ENCODE data around the gene LHFPL4. TPM values are rescaled to one million over a fixed set of nuclear protein-coding genes. Genes with fewer than 3 reads are reported as not detected.

The LHFPL4 gene
- total RNA-seq, 1 donor from 2014 or later: not detected

GRCh38 chr3:9536212-9536611 is 17.4 kb downstream of the LHFPL4 start:
- DNase-seq (no peak), ATAC-seq (ENCODE audit: low read depth) (no peak)
- Mint-ChIP-seq H3K4me3 (no peak overlapping the region), H3K9me3 (no peaks in the 10 kb centered on the region), H3K36me3 (ENCODE audit: low read depth) (no peaks in the 10 kb centered on the region), H3K27me3 (peaks cover 2% of the 10 kb centered on the region), H3K4me1 (no peaks in the 10 kb centered on the region), H3K27ac (no peak overlapping the region)
- POLR2A ChIA-PET: no interaction called here
- CTCF ChIA-PET: no interaction called here
- TF ChIP-seq, protein P1, sequence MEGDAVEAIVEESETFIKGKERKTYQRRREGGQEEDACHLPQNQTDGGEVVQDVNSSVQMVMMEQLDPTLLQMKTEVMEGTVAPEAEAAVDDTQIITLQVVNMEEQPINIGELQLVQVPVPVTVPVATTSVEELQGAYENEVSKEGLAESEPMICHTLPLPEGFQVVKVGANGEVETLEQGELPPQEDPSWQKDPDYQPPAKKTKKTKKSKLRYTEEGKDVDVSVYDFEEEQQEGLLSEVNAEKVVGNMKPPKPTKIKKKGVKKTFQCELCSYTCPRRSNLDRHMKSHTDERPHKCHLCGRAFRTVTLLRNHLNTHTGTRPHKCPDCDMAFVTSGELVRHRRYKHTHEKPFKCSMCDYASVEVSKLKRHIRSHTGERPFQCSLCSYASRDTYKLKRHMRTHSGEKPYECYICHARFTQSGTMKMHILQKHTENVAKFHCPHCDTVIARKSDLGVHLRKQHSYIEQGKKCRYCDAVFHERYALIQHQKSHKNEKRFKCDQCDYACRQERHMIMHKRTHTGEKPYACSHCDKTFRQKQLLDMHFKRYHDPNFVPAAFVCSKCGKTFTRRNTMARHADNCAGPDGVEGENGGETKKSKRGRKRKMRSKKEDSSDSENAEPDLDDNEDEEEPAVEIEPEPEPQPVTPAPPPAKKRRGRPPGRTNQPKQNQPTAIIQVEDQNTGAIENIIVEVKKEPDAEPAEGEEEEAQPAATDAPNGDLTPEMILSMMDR (IDR thresholded peaks at IDR 0.05): no peak
- intact Hi-C loops (cut with micrococcal nuclease): no loop called here

GRCh38 chr3:9534429-9534828 is 19.2 kb downstream of the LHFPL4 start:
- CTCF ChIA-PET: interaction anchor here (1.0 kb wide), 1 partner anchor 31 kb away, joined by 3 read pairs; no protein-coding TSS in a partner anchor
- no peaks in the 10 kb centered on the region for H3K36me3 Mint-ChIP-seq (ENCODE audit: low read depth)
- no peak for ATAC-seq (ENCODE audit: low read depth)
- no peaks in the 10 kb centered on the region for H3K9me3 Mint-ChIP-seq
- H3K27ac Mint-ChIP-seq: no peak overlapping the region
- peaks cover 1% of the 10 kb centered on the region for H3K27me3 Mint-ChIP-seq
- TF ChIP-seq, protein P1 (IDR thresholded peaks at IDR 0.05): no peak
- no peaks in the 10 kb centered on the region for H3K4me1 Mint-ChIP-seq
- H3K4me3 Mint-ChIP-seq: no peak overlapping the region
- POLR2A ChIA-PET: no interaction called here
- intact Hi-C loops (cut with micrococcal nuclease): no loop called here
- no peak for DNase-seq

- ChIA-PET POLR2A (no interaction called here), CTCF (no interaction called here)
- H3K9me3 Mint-ChIP-seq: no peaks in the 10 kb centered on the region
- no peaks in the 10 kb centered on the region for H3K36me3 Mint-ChIP-seq (ENCODE audit: low read depth)
- DNase-seq: no peak
- ATAC-seq (ENCODE audit: low read depth): no peak
- H3K27ac Mint-ChIP-seq: no peak overlapping the region
- H3K4me1 Mint-ChIP-seq: no peaks in the 10 kb centered on the region
- H3K4me3 Mint-ChIP-seq: no peak overlapping the region
- TF ChIP-seq, protein P1 (IDR thresholded peaks at IDR 0.05): no peak
- H3K27me3 Mint-ChIP-seq: peaks cover 33% of the 10 kb centered on the region
- intact Hi-C loops (cut with micrococcal nuclease): no loop called here
Observed at GRCh38 chr3:9525078-9525477, 28.5 kb downstream of the LHFPL4 start.

DNA sequence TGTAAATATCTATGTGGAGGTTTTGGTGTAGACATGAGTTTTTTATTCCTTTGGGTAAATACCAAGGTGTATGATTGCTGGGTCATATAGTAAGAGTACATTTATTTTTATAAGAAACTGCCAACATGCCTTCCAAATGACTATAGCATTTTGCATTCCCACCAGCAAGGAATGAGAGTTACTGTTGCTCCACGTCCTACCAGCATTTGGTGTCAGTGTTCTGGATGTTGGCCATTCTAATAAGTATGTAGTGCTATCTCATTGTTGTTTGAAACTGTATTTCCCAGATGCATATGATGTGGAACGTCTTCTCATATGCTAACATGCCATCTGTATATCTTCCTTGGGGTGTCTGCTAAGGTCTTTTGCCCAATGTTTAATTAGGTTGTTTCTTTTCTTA is 38.7 kb downstream of the LHFPL4 start:
- CTCF ChIA-PET: interaction anchor here (1.0 kb wide), 1 partner anchor 11 kb away, joined by 3 read pairs; no protein-coding TSS in a partner anchor
- H3K4me1 Mint-ChIP-seq: no peaks in the 10 kb centered on the region
- no peaks in the 10 kb centered on the region for H3K36me3 Mint-ChIP-seq (ENCODE audit: low read depth)
- POLR2A ChIA-PET: no interaction called here
- peaks cover 16% of the 10 kb centered on the region for H3K27me3 Mint-ChIP-seq
- DNase-seq (no peak), ATAC-seq (ENCODE audit: low read depth) (no peak)
- H3K9me3 Mint-ChIP-seq: no peaks in the 10 kb centered on the region
- H3K4me3 Mint-ChIP-seq: no peak overlapping the region
- H3K27ac Mint-ChIP-seq: no peak overlapping the region
- TF ChIP-seq, protein P1 (IDR thresholded peaks at IDR 0.05): no peak
- intact Hi-C loops (cut with micrococcal nuclease): no loop called here

DNA sequence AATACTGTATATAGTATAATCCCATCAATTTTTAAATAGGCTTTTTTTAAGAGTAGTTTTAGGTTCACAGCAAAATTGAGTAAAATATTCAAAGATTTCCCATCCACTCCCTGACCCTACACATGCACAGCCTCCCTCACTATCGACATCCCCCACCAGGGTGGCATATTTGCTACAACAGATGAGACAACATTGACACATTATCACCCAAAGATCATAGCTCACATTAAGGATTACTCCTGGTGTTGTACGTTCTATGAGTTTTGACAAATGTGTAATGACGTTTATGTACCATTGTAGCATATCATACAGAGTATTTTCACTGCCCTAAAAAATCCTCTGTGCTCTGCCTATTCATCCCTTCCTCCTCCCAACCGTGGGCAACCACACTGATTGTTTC is 39.3 kb downstream of the LHFPL4 start:
- no peak overlapping the region for H3K4me3 Mint-ChIP-seq
- peaks cover 19% of the 10 kb centered on the region for H3K27me3 Mint-ChIP-seq
- no peaks in the 10 kb centered on the region for H3K9me3 Mint-ChIP-seq
- H3K4me1 Mint-ChIP-seq: no peaks in the 10 kb centered on the region
- H3K27ac Mint-ChIP-seq: no peak overlapping the region
- H3K36me3 Mint-ChIP-seq (ENCODE audit: low read depth): no peaks in the 10 kb centered on the region
- TF ChIP-seq, protein P1 (IDR thresholded peaks at IDR 0.05): no peak
- POLR2A ChIA-PET: no interaction called here
- ATAC-seq (ENCODE audit: low read depth): no peak
- DNase-seq: no peak
- intact Hi-C loops (cut with micrococcal nuclease): no loop called here
- CTCF ChIA-PET: interaction anchor here (1.0 kb wide), 1 partner anchor 11 kb away, joined by 3 read pairs; no protein-coding TSS in a partner anchor
